NCI-H774 (cell line): Measurements from ENCODE around the gene TALDO1.

Experiments used
- DNase-seq: peaks from one replicate; lab custom pipeline; 2025; lab: John Stamatoyannopoulos, UW

The TALDO1 gene

DNA sequence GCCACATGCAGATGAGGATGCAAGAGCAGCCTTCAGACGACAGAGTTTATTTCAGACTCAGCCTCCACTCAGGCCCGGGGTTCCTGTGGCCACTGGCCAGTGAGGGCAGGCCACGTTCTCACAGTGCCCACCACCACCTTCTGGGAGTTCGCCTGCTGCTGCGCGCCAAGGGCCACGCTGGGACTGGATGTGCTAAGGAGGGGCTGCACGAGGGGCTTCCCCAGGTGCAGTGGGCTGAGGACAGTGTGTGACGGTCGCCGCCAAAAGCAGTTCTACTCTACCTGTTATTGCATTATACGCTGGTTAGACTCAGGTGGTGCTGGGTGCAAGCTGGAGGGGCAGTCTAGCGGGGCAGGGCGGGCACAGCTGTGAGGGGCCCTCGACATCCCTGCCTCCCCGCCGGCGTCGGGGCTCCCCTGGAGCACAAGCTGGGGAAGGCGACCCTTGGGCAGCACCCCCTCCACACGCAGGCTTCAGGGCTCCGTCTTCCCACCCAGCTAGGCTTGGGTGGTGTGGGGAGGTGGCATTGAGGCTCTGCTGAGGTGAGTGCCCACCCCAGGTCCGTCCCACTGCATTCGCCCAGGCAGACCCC is 39.9 kb downstream of the TALDO1 start:
- no peak for DNase-seq

DNA sequence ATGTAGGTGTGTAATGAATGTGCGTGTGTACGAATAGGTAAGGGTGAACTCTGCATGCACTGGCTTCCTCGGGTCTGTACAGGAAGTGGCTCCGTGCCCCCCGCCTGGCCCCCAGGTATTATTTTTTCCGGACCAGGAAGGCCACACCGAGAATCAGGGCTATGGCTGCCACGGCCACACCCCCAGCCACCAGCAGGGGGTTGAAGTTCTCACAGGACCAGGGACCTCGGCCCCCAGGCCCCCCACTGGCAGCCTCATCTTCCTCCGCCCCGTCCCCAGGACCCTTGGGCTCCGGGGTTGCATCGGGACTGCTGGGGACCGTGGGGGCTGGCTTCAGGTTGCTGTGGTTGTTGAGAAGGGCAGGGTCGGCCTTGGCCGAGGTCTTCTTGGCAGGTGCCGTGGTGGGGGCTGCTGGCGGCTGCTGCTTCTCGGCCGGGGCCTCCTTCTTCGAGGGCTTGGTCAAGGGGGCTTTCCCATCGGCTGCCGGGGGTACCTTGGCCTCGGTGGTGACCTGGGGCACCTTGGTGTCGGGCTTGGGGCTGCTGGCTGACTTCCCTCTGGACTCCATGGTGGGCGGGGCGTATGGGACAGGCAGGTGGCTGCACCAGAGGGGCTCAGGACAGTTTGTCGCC is 40.9 kb downstream of the TALDO1 start:
- DNase-seq = no peak

DNA sequence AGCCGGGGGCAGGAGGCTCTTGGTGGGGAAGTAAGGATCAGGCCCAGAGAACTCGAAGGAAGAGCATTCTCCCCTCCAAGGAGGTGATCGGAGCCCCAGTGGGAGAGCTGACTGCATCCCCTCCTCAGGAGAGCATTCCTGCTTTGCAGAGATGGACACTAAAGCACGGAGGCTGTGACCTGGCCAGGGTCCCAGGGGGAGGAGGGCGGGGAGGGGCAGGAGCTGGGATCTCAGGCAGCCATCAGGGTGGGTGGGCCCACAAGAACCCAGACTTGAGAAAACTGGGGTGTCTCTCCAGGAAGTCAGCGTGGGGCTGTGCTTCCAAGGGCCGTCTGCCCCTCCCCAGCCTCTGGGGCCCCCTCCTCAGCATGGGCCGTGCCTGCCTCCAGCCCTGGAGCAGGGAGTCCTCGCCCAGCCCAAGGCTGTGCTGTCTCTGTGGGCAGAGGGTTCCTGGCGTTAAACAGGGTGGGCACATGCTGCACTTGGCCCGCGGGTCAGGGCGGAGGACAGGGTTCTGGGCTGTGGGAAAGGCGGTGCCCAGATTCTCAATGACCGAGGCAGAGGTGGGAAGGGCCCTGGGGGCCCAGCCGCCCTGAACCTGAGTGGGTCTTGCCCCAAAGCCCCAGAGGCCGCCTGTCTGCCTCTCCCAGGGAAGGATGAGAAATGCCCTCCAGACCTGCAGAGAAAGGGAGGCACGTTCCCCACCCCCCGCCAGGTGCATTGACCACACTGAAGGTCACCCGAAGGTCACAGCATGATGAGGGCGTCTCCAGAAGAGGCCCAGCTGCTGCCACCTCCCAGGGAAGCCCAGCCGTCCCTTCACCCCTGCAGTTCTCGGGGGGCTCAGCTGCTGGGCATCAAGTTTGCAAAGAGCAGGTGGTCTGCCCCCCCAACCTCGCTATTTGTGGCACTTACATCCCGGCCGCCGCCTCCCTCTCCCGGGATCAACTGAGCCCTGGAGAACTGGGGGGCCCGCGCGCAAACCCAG is 42.0 kb downstream of the TALDO1 start:
- no peak for DNase-seq

DNA sequence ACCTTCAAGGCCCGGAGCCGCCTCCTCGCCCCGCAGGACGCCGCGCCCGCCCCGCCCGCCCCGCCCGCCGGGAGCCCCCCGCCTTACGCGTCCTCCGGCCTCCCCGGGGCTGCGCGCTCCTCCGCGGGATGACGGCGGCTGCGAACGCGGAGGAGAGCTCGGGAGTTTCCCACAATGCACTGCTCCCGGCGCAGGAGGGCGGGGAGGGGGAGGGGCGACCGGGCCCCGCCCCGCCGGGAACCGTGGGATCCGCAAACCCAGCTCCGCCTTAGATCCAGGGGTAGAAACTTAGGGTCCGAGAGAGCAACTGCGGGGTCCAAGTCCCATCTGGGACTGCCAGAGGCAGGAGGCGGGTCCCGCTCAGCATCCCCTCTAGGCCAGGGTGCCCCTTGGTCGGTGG is 42.7 kb downstream of the TALDO1 start, which contains the start of gene CEND1:
CEND1 (minus strand) TSS at position 148 of the 400 bp plus-strand sequence. CDS start 1,514 bp downstream, outside the sequence.
- no peak for DNase-seq

DNA sequence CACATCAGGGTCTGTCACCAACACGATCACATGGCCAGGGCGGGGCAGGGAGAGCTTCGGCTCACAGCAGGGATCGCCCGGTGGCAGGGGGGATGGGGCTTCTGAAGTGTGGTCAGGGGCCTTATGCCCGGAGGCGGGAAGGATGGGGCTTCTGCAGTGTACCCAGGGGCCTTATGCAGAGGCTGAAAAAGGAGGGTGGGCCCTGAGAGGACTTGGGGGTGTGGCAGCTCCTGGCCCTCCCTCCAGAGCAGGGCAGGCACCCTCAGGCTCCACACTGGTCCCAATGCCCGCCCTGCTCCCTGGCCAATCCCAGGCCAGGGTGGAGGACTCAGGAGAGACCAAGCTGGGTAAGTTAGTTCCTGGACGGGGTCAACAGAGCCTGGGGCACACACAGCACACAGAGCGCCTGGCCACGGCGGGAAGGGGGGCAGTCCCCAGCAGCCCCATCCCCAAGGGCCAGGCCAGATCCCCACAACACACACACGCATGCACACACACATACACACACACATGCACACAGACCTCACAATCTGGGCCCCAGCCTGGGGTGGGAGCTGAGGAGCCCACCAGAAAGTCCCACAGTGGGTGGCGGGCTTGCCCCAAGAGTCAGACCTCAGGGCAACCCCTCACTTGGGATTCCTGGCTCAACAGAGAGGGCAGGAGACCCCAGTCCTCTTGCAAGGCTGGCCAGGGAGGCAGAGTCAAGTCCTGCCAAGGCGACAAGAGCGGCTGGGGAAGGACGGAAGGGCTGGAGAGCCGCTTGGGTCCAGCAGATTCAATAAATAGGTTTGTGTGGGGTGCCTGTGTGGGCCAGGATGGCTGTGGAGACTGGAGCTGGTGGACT is 43.7 kb downstream of the TALDO1 start:
- no peak for DNase-seq

GRCh38 chr11:791658-792534 is 44.6 kb downstream of the TALDO1 start:
- no peak for DNase-seq

DNA sequence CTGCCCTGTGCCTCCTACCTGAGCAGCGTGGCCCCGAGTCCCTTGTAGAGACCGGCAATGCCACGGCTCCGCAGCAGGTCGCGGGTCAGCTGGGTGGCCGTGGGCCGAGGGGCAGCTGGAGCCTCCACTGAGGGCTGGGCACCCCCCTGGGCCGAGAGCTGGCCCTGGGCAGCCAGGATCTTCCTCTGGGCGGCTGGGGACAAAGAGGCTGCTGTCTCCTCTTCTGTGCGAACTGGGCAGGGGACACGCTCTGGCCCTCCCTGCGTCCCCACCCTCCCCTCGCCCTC is 45.2 kb downstream of the TALDO1 start:
- DNase-seq = no peak

GRCh38 chr11:792873-793272 is 45.6 kb downstream of the TALDO1 start:
- DNase-seq = no peak

DNA sequence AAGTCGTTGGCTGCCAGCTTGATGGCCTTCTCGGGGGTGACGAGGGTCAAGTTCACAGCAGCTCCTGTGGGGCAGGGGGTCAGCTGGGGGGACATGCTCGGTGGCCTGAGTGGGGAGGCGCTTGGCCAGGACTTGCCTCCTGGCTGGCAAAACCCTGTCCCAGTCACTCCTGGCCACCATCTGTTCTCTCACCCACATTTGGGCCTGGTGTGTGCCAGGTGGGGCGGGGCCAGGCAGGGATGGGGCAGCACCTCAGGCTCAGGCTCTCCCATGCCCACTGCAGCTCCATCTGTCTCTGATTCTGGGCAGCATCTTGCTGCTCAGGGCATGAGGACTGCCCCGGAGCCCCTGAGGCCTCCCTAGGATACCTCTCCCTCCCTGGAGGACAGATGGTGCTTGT is 46.3 kb downstream of the TALDO1 start:
- no peak for DNase-seq

- no peak for DNase-seq
Measured at GRCh38 chr11:794013-794765, 46.9 kb downstream of the TALDO1 start.

DNA sequence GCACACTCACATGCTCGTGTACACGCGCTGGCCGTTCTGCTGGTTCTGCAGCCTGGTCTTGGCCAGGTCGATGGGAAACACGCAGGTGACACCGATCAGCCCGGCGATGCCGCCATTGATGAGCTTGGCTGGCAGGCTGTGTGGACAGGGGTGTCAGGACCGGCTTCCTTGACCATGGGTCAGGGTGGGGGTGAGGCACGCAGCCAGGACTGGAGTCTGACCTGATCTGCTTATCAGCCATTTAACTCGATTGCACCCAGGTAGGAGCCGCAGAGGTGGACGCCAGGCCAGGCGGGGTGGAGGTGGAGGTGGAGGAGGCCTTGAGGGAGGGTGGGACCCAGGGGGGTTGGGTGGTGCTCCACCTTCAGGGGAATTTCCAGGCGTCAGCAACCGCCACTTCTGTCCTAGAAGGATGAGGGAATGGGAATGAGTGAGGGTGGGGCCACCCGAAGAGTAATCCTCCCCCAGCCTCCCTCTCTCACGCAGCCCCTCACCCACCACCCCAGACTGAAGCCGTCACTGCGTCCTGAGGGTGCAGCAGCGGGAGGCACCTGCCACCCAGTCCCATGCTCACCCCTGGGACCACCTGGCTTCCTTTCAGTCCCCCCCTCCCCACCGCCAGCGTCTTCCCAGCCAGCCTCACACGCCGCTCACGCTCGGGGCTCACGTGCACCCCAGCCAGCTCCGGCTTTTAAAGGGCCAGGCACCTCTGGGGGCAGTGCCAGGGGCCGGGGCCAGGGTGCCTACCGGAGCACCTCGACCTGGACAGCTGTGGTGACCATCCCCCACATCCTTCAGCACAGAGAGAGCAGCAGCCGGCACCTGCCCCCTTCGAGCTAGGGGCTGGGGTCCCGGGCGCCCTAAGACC is 47.7 kb downstream of the TALDO1 start:
- no peak for DNase-seq

DNA sequence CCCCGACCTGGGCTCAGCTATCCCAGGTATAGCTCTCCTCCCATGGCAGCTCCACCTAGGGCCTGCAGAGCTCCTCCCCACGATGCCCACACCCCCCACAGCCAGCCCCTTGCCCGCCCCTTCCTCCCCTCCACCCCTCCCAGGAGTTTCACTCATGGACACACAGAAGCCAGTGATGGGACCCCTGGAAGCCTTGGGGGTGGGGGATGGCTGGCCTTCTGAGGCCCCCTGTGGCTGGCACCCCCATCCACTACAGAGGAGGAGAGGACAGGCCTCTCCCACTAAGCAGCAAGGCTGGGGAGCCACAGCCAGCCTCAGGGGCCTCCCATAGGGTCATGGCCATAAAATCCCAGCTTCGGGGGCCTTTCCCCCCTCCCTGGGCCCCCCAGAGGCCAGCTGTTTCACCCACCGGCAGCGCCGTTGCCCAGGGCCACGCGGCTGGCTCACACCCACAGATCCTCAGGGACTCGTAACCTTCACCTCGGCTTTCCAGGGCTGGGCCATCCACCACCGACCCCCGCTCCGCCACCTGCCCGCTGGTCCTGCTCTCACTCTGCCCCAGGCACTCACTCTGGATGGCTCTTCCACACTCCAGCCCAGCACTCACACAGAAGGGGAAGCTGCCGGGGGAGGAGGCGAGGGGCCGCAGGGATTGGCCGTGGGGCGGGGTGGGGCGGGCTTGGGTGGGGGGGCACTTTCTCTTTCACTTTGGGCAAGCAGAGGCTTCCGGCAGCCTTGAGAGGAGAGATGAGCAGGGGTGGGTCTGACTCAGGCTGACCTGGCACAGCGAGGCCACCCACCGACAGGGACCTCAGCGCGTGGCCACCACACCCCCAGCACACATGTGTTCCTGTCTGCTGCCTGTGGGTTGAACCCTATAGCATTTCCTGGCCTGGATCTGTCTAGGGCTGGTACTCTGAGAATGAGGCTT is 48.6 kb downstream of the TALDO1 start:
- DNase-seq = no peak

- no peak for DNase-seq
Measured at GRCh38 chr11:796565-797295, 49.5 kb downstream of the TALDO1 start.

- DNase-seq = peak; percentile 56
Measured at GRCh38 chr11:797296-798092, 50.2 kb downstream of the TALDO1 start.

DNA sequence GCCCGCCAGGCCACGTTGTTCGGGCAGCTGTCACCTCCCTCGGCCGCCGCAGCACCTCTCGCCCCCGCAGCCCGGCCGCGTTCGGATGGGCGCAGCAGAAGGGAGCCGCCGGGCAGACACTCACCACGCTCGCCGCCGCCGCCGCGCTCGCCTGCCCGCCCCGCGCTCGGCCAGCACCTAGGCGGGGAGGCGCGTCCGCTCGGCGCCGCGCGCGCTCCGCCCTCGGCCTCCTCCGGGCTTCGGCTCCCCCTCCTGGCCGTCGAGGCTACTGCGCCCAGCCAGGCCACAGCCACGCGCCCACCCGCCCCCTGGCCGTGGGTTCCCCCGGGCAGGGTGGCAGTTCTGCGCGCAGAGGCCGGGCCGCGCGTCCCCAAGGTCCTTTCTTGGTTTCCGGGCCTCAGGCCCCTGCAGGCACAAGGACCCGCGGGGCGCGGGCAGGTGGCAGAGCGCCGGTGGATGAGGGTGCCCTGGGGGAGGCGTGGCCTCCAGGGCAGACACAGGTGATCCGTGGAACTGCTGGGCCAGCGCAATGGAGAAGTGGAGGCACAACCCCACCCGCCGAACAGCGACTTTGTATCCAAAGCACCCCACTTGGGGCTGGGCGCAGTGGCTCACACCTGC is 50.9 kb downstream of the TALDO1 start, which contains the start of gene SLC25A22:
SLC25A22 (minus strand) TSS at position 189 of the 621 bp plus-strand sequence. CDS start 3,275 bp downstream, outside the sequence.
- peak; percentile 82 for DNase-seq
